ENCODE results near the gene NCK2.

GRCh38 chr2:105780606-105781005, 35.9 kb downstream of the NCK2 start:
- no peak for TF ChIP-seq CTCF (IDR thresholded peaks at IDR 0.05)
- no peak for TF ChIP-seq POLR2A (IDR thresholded peaks at IDR 0.05)
